Measurements from ENCODE around the gene UBR7.
"Not testable (repeated sequence)": the region's sequence is repeated elsewhere in the genome, so short reads cannot be mapped to it uniquely, and the experiment has no call there.

DNA sequence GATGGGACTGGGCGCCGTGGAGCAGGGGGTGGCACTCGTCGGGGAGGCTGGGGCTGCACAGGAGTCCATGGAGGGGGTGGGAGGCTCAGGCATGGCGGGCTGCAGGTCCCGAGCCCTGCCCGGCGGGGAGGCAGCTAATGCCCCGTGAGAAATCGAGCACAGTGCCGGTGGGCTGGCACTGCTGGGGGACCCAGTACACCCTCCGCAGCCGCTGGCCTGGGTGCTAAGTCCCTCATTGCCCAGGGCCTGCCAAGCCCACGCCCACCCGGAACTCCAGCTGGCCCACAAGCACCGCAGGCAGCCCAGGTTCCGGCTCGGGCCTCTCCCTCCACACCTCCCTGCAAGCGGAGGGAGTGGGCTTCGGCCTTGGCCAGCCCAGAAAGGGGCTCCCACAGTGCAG is 36.9 kb upstream of the UBR7 start:
- TF ChIP-seq POLR2A (IDR thresholded peaks at IDR 0.05; ENCODE audit: borderline replicate concordance, extremely low read depth, insufficient read depth, insufficient read length); CTCF (IDR thresholded peaks at IDR 0.05 in 2 of 3, conservative IDR thresholded peaks at IDR 0.05 in 1 of 3; ENCODE audit: borderline replicate concordance in 1 of 3, insufficient read depth in 1 of 3, low read depth in 2 of 3, low read length in 2 of 3); CEBPB (IDR thresholded peaks at IDR 0.05; ENCODE audit: low read depth); JUND (IDR thresholded peaks at IDR 0.05); EZH2phosphoT487 (IDR thresholded peaks at IDR 0.05; ENCODE audit: borderline replicate concordance); ZNF274 (IDR thresholded peaks at IDR 0.05; ENCODE audit: low read depth, low read length); POLR2AphosphoS5 (IDR thresholded peaks at IDR 0.05; ENCODE audit: low read depth, low read length); ZFX (IDR thresholded peaks at IDR 0.05); YY1 (IDR thresholded peaks at IDR 0.05; ENCODE audit: extremely low read depth, insufficient replicate concordance, low read depth, low read length); EZH2 (IDR thresholded peaks at IDR 0.05); SP1 (IDR thresholded peaks at IDR 0.05; ENCODE audit: low read depth): not testable (repeated sequence)
- TF ChIP-seq, protein P1, sequence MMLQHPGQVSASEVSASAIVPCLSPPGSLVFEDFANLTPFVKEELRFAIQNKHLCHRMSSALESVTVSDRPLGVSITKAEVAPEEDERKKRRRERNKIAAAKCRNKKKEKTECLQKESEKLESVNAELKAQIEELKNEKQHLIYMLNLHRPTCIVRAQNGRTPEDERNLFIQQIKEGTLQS (IDR thresholded peaks at IDR 0.05) = not testable (repeated sequence)
